Heart left ventricle (tissue), 16 donors: ENCODE measurements around the gene TNFAIP2. TPM values are rescaled to one million over a fixed set of nuclear protein-coding genes. Genes with fewer than 3 reads are reported as not detected.
A peak's percentile ranks its signal among the peaks of the same experiment; 100 is the strongest.

Experiments used
- ATAC-seq, 4 donors: fragments of 200-7000 bp; cut with Tn5 transposase; one replicate each; pipeline ENCODE4 v1.9.1; 2020 to 2022; ENCODE audit warnings: moderate library complexity in 4 of 4, mild to moderate bottlenecking in 3 of 4, moderate number of reproducible peaks in 1 of 4
- DNase-seq, 5 donors: peaks; one replicate each; pipeline ENCODE4 v3.0.0-alpha.2; 2020
- H3K27ac ChIP-seq, 12 donors: fragments of 200-600 bp; sonication (generic) in 4 of 12; one replicate each; pipeline versions ENCODE4 v1.5.0 to v1.8.0; 2016 to 2022; ENCODE audit warnings: mild to moderate bottlenecking in 2 of 12
- H3K27me3 ChIP-seq, 9 donors: fragments of 200-600 bp; sonication (generic) in 2 of 9; one replicate each; pipeline versions ENCODE4 v1.5.1 to v1.8.0; 2016 to 2022; ENCODE audit warnings: mild to moderate bottlenecking in 3 of 9
- H3K36me3 ChIP-seq, 9 donors: fragments of 200-600 bp; sonication (generic) in 2 of 9; one replicate each; pipeline versions ENCODE4 v1.5.0 to v1.8.0; 2018 to 2022; ENCODE audit warnings: mild to moderate bottlenecking in 2 of 9
- H3K4me1 ChIP-seq, 12 donors: fragments of 200-600 bp; sonication (generic) in 4 of 12; one replicate each; pipeline versions ENCODE4 v1.5.0 to v1.8.0; 2016 to 2022; ENCODE audit warnings: mild to moderate bottlenecking in 3 of 12
- H3K4me3 ChIP-seq, 12 donors: fragments of 200-600 bp; sonication (generic) in 4 of 12; one replicate each; pipeline versions ENCODE4 v1.5.0 to v1.8.0; 2017 to 2022; ENCODE audit warnings: mild to moderate bottlenecking in 9 of 12, moderate library complexity in 4 of 12
- H3K9me3 ChIP-seq, 12 donors: fragments of 200-600 bp; sonication (generic) in 4 of 12; one replicate each; pipeline versions ENCODE4 v1.5.0 to v1.8.0; 2016 to 2022; ENCODE audit warnings: mild to moderate bottlenecking in 1 of 12
- POLR2A ChIP-seq, 2 donors: fragments of 450-650 bp; IDR thresholded peaks; one replicate each; pipeline ENCODE4 v1.6.1; 2017; ENCODE audit warnings: antibody characterized with exemption in 2 of 2, mild to moderate bottlenecking in 2 of 2, moderate library complexity in 2 of 2
- WGBS, 4 donors: extraction: QIAGEN DNeasy Blood & Tissue Kit in 2 of 4; methylation state at CpG; one replicate each; pipeline versions ENCODE4 v1.1.5 to v1.1.7; 2013 to 2018; 5-methylcytosine and 5-hydroxymethylcytosine counted together
- intact Hi-C, 10 donors: fragments of 100-400 bp; cut with DNase I; formaldehyde crosslinking; loops; one replicate each; pipeline versions ENCODE4 v1.11.1 to v1.14.2; 2022
- polyA plus RNA-seq, 2 donors: library from polyadenylated mRNA; stranded (reverse); fragments of 200-250 nt; gene quantifications; one replicate each; pipeline ENCODE4 v1.2.3, GENCODE V29; 2013
- total RNA-seq, 9 donors: library from RNA; depleted of rRNA in 2 of 9; stranded (reverse); fragments of >200 nt in 2 of 9; fragmentation: NEBNext Ultra II Directional in 3 of 9; extraction: Animal tissue kit (Norgen Biotek cat#: 25700) in 3 of 9; gene quantifications; one replicate each; pipeline versions ENCODE4 v1.1.0 to v1.2.4, GENCODE V29; 2016 to 2023
- TF ChIP-seq, protein P1 (sequence below), 12 donors: fragments of 200-600 bp; sonication (generic) in 4 of 12; IDR thresholded peaks; one replicate each; pipeline versions ENCODE4 v1.5.0 to v1.8.0; 2018 to 2022; ENCODE audit warnings: antibody characterized with exemption in 12 of 12, mild to moderate bottlenecking in 5 of 12
- donor health status: ischemic (EF 13 %, LVEDD 7.1; RV severe dilation, severe dysfunction).
- donor health status: healthy with polysubstance abuse.
- donor health status: DM: no; HTN: yes; CAD: no.
- donor health status: DM: no; HTN: no; CAD: no.
- donor health status: ischemic (EF 25% LVEDD 6.9; RV normal size, moderate dysfunction).
- donor health status: ischemic (EF 25% LVEDD 5.7; RV mildly dilated, moderate dysfunction).
- donor health status: healthy.
- donor health status: DM: yes; HTN: yes; CAD: no.
- donor health status: ischemic (EF 35%, LVEDD 5.7; RV mildly dilated, moderate dysfunction).
- donor health status: nonischemic (EF 11% LVEDD 7.7; RV severe dilation, severe dysfunction).
- donor health status: DM: yes; HTN: yes; CAD: no.
- donor health status: PGD.
- donor health status: ischemic (EF 29% LVEDD 5.4; RV normal size, mild dysfunction).
- donor health status: nonischemic (EF 23%, LVEDD 6.1; RV moderate dilation, normal function).

Gene TNFAIP2
- total and polyA plus RNA-seq, 11 donors: 22.0 to 253 (median 33.5) TPM

DNA sequence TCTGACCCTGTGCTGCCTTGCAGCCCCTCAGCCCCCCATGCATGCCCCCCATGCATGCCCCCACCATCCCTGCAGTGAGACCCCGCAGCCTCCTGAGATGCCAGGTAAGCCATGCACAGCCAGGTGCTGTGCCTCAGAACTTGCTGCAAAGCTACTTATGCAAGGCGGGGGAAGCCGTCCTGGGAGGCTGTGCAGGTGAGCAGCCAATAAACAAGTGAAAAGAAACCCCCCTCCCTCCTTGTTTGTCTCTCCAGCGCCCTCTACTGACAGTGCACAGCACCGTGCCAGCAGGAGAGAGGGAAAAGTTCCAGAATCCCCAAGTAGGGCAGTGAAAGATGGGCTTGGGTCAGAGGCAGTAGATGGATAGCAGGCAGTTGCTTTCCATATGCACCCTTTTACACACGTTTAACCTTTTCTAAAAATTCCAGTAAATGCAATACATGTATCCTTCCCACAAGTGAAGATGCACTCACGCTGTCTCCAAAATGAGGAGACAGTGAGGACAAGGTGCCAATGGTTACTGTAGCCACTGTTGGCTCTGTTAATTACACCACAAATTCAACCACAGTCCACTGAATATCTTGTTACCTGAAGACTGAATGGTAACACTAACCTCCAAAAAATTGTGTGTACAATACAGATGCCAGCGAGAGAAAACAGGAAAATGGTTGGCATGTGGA lies 18.0 kb downstream of the TNFAIP2 start:
- Histone ChIP-seq H3K4me3 (no peak overlapping the region), H3K9me3 (no peaks in the 10 kb centered on the region), H3K36me3 (peaks cover 0 to 9% (median 0%) of the 10 kb centered on the region in 9 donors), H3K4me1 (peaks cover 0 to 35% (median 16%) of the 10 kb centered on the region in 12 donors), H3K27ac (no peak overlapping the region), H3K27me3 (peaks cover 0 to 29% (median 7%) of the 10 kb centered on the region in 9 donors)
- ATAC-seq: no peak
- no peak for DNase-seq
- TF ChIP-seq, protein P1, sequence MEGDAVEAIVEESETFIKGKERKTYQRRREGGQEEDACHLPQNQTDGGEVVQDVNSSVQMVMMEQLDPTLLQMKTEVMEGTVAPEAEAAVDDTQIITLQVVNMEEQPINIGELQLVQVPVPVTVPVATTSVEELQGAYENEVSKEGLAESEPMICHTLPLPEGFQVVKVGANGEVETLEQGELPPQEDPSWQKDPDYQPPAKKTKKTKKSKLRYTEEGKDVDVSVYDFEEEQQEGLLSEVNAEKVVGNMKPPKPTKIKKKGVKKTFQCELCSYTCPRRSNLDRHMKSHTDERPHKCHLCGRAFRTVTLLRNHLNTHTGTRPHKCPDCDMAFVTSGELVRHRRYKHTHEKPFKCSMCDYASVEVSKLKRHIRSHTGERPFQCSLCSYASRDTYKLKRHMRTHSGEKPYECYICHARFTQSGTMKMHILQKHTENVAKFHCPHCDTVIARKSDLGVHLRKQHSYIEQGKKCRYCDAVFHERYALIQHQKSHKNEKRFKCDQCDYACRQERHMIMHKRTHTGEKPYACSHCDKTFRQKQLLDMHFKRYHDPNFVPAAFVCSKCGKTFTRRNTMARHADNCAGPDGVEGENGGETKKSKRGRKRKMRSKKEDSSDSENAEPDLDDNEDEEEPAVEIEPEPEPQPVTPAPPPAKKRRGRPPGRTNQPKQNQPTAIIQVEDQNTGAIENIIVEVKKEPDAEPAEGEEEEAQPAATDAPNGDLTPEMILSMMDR (IDR thresholded peaks at IDR 0.05): peak; percentile 52 to 66 (median 58)
- no peak for TF ChIP-seq POLR2A (IDR thresholded peaks at IDR 0.05)
- intact Hi-C loops: loop anchor here in 5 of 10 donors (2.0 to 5.0 kb wide), 2 partner anchors 34 to 36 kb away; no protein-coding TSS in a partner anchor
- 31 to 38% (median 35%) methylated on average over 6 to 8 of the region's 8 CpGs for WGBS, 4 donors

DNA sequence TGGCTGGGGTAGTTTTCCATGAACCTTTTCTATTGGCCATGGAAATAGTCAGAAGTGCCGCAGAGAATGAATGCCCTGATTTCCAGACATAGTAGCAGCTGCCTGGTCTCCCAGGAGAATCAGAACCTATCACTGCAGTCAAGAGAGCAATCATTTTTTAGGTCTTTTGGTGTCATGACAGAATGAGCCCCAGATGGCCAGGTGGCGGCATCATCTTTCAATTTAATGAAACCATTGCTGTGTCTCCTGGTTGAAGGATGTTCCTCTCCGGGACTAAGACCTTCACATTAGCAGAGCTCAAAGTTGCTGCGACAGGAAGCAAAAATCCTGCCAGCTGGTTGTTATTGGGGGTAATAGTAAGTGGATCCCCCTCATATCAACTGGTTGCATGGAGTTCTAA lies 18.8 kb downstream of the TNFAIP2 start:
- peaks cover 0 to 4% (median 0%) of the 10 kb centered on the region in 9 donors for H3K36me3 ChIP-seq
- peaks cover 0 to 29% (median 7%) of the 10 kb centered on the region in 9 donors for H3K27me3 ChIP-seq
- intact Hi-C loops: loop anchor here in 4 of 10 donors (2.0 to 5.0 kb wide), 2 partner anchors 35 to 41 kb away; no protein-coding TSS in a partner anchor
- DNase-seq: no peak
- H3K4me1 ChIP-seq: peaks cover 0 to 30% (median 16%) of the 10 kb centered on the region in 12 donors
- no peak overlapping the region for H3K4me3 ChIP-seq
- ATAC-seq: no peak
- no peak for TF ChIP-seq POLR2A (IDR thresholded peaks at IDR 0.05)
- TF ChIP-seq, protein P1 (IDR thresholded peaks at IDR 0.05): no peak
- WGBS, 4 donors: 78 to 92% (median 87%) methylated on average over 4 of the region's 4 CpGs
- H3K27ac ChIP-seq: no peak overlapping the region
- no peaks in the 10 kb centered on the region for H3K9me3 ChIP-seq

DNA sequence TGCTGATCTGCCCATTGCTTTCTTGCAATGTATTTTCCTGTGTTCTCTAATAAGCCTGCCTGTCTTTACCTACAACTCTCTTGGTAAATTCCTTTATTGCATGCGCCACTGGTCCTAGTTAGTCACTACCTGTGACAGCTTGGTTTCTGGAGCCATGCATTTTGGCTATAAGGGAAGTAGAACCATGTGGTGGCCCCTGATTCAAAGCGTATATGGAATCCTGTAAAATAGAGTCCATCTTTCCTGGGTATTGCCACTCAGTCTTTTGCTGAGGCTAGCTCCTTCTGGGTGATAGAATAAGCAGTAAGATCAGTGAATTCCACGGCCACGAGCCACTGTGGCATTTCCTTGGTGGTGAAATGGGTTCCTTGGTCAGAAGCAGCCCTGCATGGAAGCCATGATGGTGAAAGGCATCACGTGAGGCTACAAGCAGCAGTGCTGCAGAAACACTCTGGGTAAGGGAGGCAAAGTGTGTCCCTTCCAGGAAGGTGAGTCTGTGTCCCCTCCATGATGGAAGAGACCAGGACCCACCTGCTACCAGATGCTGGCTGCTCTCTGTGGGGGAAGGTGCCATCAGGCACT lies 19.6 kb downstream of the TNFAIP2 start:
- Histone ChIP-seq H3K9me3 (no peaks in the 10 kb centered on the region), H3K27ac (no peak overlapping the region), H3K4me1 (peaks cover 0 to 22% (median 12%) of the 10 kb centered on the region in 12 donors), H3K4me3 (no peak overlapping the region), H3K36me3 (no peaks in the 10 kb centered on the region), H3K27me3 (peaks cover 0 to 29% (median 7%) of the 10 kb centered on the region in 9 donors)
- no peak for DNase-seq
- no peak for ATAC-seq
- intact Hi-C loops: loop anchor here in 4 of 10 donors (2.0 to 5.0 kb wide), 2 partner anchors 36 to 42 kb away; no protein-coding TSS in a partner anchor
- 72 to 81% (median 76%) methylated on average over 5 of the region's 5 CpGs for WGBS, 4 donors
- TF ChIP-seq, protein P1 (IDR thresholded peaks at IDR 0.05): no peak
- no peak for TF ChIP-seq POLR2A (IDR thresholded peaks at IDR 0.05)

DNA sequence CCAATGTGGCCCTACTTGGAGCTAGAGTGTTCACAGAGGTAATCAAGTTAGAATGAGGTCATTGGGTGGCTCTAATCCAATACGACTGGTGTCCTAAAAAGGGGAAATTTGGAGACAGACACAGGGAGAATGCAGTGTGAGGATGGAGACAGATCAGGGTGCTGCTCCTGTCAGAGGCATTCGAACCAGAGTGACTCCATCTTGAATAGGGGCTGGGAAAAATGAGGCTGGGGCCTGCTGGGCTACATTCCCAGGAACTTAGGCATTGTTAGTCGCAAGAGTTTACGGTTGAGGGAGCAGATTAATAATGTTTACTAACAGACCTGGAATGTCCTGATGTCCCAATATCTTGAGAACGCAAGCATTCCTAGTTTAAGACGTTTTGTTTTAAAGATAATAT lies 20.2 kb downstream of the TNFAIP2 start:
- peaks cover 0 to 15% (median 8%) of the 10 kb centered on the region in 12 donors for H3K4me1 ChIP-seq
- no peaks in the 10 kb centered on the region for H3K36me3 ChIP-seq
- intact Hi-C loops: loop anchor here in 4 of 10 donors (2.0 to 5.0 kb wide), 2 partner anchors 36 to 43 kb away; no protein-coding TSS in a partner anchor
- H3K27me3 ChIP-seq: peaks cover 0 to 29% (median 7%) of the 10 kb centered on the region in 9 donors
- no peaks in the 10 kb centered on the region for H3K9me3 ChIP-seq
- TF ChIP-seq, protein P1 (IDR thresholded peaks at IDR 0.05): no peak
- TF ChIP-seq POLR2A (IDR thresholded peaks at IDR 0.05): no peak
- WGBS, 4 donors: 78 to 86% (median 84%) methylated on average over 6 of the region's 6 CpGs
- no peak overlapping the region for H3K27ac ChIP-seq
- no peak for ATAC-seq
- H3K4me3 ChIP-seq: no peak overlapping the region
- no peak for DNase-seq
